GM10266 (cell line): ENCODE results near the gene FKBP6.
"Not testable (repeated sequence)": the region's sequence is repeated elsewhere in the genome, so short reads cannot be mapped to it uniquely, and the experiment has no call there.

Experiments used
- DNase-seq: peaks from one replicate; pipeline ENCODE4 v3.0.0; 2012; ENCODE audit errors: extremely low spot score
- CTCF ChIP-seq: IDR thresholded peaks from 2 replicates; pipeline ENCODE4 v1.5.1; 2012; ENCODE audit warnings: mild to moderate bottlenecking, low read depth; ENCODE audit not compliant: control insufficient read depth, insufficient read depth; ENCODE audit errors: missing control alignments

The FKBP6 gene

DNA sequence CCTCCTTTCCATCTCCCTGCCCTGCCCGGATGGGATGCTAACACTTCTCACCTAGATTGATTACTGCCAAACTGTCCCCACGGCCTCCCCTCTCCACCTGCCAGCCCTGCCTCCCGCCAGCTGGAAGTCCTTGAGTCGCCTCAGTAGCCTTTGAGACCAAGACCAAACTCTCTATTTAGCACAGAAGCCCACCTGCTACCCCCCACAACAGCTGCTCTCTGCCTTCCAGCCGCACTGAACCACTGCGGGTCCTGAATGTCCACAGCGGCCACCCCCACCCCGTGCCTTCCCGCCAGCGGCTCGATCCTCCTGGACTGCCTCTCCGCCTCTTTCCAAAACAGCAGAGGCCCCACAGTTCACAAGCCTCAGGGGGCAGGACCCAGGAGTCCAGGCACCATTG lies 39.0 kb downstream of the FKBP6 start:
- no peak for TF ChIP-seq CTCF
- DNase-seq, result no peak

DNA sequence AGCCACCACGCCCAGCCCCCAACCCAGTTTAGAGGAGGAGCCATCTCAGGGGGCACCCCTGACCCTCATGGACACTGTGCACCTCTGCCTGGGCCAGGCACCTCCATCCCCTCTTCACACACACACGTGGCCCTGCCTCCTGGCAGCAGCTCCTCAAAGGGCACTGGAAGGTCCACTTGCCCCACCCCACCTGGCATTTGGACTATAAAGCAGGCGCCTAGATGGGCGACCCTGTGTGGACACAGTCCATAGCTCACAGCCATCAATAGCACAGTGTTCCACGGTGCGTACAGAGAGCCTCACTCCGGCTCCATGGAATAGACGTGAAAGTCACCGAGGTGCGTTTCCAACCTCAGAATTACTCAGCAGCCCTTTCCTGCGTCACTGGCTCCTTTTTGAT lies 41.0 kb downstream of the FKBP6 start:
- no peak for DNase-seq
- TF ChIP-seq CTCF, result no peak

DNA sequence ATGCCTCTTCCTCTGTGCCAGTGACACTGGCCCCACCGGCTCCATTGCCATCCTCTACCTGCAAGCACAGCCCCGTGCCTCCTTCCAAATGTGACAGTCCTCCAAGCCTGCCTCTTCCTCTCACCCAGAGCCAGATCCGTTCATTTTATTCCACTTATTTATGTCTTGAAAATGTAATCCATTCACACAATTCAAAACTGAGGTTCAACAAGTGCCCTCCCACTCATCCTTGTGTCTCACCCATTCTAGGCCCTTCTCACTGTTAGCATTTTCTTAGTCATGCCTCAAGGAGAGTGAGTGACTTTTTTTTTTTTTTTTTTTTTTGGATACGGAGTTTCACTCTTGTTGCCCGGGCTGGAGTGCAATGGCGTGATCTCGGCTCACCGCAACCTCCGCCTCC lies 41.7 kb downstream of the FKBP6 start:
- no peak for TF ChIP-seq CTCF
- no peak for DNase-seq

DNA sequence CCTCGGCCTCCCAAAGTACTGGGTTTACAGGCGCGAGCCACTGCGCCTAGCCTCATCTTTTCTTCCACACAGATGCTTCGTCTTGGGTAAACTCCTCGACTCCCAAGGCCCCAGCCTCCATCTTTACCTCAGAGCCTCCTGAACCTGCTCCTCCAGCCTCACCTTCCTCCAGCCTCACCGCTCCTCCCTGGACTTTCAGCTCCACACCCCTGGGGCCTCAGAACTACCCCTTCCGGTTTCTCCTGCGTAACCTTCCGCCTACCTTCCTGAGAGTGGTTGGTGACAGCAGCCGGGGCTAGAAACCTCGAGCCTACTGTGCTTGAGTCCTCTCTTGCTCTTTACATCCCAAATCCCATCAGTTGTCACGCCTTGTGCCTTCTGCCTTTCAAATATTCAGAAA lies 45.8 kb downstream of the FKBP6 start:
- DNase-seq, result no peak
- TF ChIP-seq CTCF, result no peak

DNA sequence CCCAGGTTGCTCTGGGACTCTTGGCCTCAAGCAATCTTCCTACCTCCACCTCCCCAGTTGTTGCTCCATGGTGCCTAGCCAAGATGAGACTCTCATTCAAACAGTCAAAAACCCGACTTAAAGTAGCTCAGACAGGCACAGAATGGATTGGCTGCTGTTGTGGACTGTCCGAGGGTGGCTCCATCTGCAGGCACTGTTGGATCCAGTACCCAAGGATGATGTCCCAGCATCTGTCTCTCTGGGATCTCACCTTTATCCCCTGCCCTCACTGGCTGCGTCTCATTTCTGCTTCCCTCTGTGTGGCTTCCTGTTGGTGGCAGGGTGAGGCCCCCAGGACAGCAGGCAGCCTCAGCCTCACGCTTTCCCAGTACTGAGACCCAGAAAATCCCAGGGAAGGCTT lies 48.3 kb downstream of the FKBP6 start:
- not testable (repeated sequence) for DNase-seq

GRCh38 chr7:73376671-73377412 lies 48.9 kb downstream of the FKBP6 start:
- DNase-seq, result no peak
- no peak for TF ChIP-seq CTCF

GRCh38 chr7:73377413-73378200 lies 49.6 kb downstream of the FKBP6 start:
- DNase-seq, result not testable (repeated sequence)

DNA sequence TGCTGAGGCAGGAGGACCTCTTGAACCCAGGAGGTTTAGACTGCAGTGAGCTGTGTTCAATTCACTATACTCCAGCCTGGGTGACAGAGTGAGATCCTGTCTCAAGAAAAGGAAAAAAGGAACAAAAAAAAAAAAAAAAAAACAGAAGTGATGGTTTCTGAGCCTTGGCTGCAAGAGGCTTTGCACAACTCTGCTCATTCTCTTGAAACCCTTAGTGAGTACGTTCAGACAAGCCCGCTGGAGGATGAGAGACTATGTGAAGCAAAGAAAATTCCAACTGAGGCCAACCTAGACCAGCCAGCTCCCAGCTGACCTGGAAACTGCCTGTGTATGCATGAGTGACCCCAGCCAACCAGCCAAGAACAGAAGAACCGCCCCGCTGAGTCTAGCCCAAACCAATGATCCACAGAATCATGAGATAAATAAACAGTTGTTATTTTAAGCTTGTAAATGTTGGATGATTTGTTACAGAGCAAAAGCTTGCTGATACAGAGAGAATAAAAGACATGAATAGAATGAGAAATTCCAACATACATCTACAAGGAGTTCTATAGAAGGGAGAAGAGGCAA lies 55.1 kb downstream of the FKBP6 start:
- TF ChIP-seq CTCF, result no peak
- no peak for DNase-seq
